Right atrium auricular region (tissue), 2 donors: ENCODE data around the gene GPR137C. TPM values are rescaled to one million over a fixed set of nuclear protein-coding genes. Genes with fewer than 3 reads are reported as not detected.

Experiments
- DNase-seq: peaks from one replicate; pipeline ENCODE4 v3.0.0-alpha.2; 2019; ENCODE audit warnings: low spot score
- H3K27ac ChIP-seq, 2 donors: fragments of 200-600 bp; sonication (generic); 1 replicate in 1 of 2; 2 replicates in 1 of 2; pipeline ENCODE4 v1.5.1; 2016 to 2019
- H3K27me3 ChIP-seq, 2 donors: fragments of 200-600 bp; sonication (generic); one replicate each; pipeline versions ENCODE4 v1.5.1 to v1.6.0; 2017 to 2019
- H3K36me3 ChIP-seq: fragments of 200-600 bp; sonication (generic); one replicate; pipeline ENCODE4 v1.5.1; 2016
- H3K4me1 ChIP-seq, 2 donors: fragments of 200-600 bp; sonication (generic); one replicate each; pipeline versions ENCODE4 v1.5.1 to v1.6.0; 2017 to 2019
- H3K4me3 ChIP-seq, 2 donors: fragments of 200-600 bp; sonication (generic); 1 replicate in 1 of 2; 2 replicates in 1 of 2; pipeline ENCODE4 v1.5.1; 2017 to 2019; ENCODE audit warnings: mild to moderate bottlenecking in 1 of 2, moderate library complexity in 1 of 2
- H3K9me3 ChIP-seq, 2 donors: fragments of 200-600 bp; sonication (generic); one replicate each; pipeline ENCODE4 v1.5.1; 2019
- CTCF ChIP-seq, 2 donors: fragments of 200-600 bp; sonication (generic); IDR thresholded peaks; one replicate each; pipeline ENCODE4 v1.5.1; 2019; ENCODE audit warnings: antibody characterized with exemption in 2 of 2
- total RNA-seq, 2 donors: library from RNA; depleted of rRNA; stranded (reverse); fragments of >200 nt; gene quantifications; one replicate each; pipeline ENCODE4 v1.1.0, GENCODE V29; 2016

The GPR137C gene
- total RNA-seq, 2 donors from 2014 or later = 0.85 to 0.98 TPM

- H3K27me3 ChIP-seq = no peaks in the 10 kb centered on the region
- no peak for DNase-seq
- no peaks in the 10 kb centered on the region for H3K36me3 ChIP-seq
- H3K27ac ChIP-seq = no peak overlapping the region
- no peak for TF ChIP-seq CTCF (IDR thresholded peaks at IDR 0.05)
- H3K4me1 ChIP-seq = no peaks in the 10 kb centered on the region
- H3K4me3 ChIP-seq = no peak overlapping the region
- peaks cover 0 to 22% of the 10 kb centered on the region in 2 donors for H3K9me3 ChIP-seq
These were observed 23.2 kb downstream of the GPR137C start for GRCh38 chr14:52575858-52576257.

- no peak overlapping the region for H3K27ac ChIP-seq
- no peak for DNase-seq
- H3K4me1 ChIP-seq = no peaks in the 10 kb centered on the region
- H3K9me3 ChIP-seq = no peaks in the 10 kb centered on the region
- no peak overlapping the region for H3K4me3 ChIP-seq
- TF ChIP-seq CTCF (IDR thresholded peaks at IDR 0.05) = no peak
- H3K36me3 ChIP-seq = no peaks in the 10 kb centered on the region
- H3K27me3 ChIP-seq = no peaks in the 10 kb centered on the region
These were observed 30.9 kb downstream of the GPR137C start for GRCh38 chr14:52583544-52583943.

- Histone ChIP-seq H3K27me3 (no peaks in the 10 kb centered on the region), H3K4me1 (no peaks in the 10 kb centered on the region), H3K36me3 (no peaks in the 10 kb centered on the region), H3K4me3 (no peak overlapping the region), H3K27ac (no peak overlapping the region), H3K9me3 (peaks cover 0 to 7% of the 10 kb centered on the region in 2 donors)
- DNase-seq = no peak
- TF ChIP-seq CTCF (IDR thresholded peaks at IDR 0.05) = no peak
These were observed 37.0 kb downstream of the GPR137C start for GRCh38 chr14:52589646-52590045.

GRCh38 chr14:52590318-52590717 is 37.7 kb downstream of the GPR137C start:
- no peak overlapping the region for H3K4me3 ChIP-seq
- H3K27me3 ChIP-seq = no peaks in the 10 kb centered on the region
- no peaks in the 10 kb centered on the region for H3K36me3 ChIP-seq
- TF ChIP-seq CTCF (IDR thresholded peaks at IDR 0.05) = no peak
- no peaks in the 10 kb centered on the region for H3K4me1 ChIP-seq
- no peak overlapping the region for H3K27ac ChIP-seq
- H3K9me3 ChIP-seq = peaks cover 0 to 7% of the 10 kb centered on the region in 2 donors
- DNase-seq = no peak

- Histone ChIP-seq H3K4me1 (no peaks in the 10 kb centered on the region), H3K4me3 (no peak overlapping the region), H3K9me3 (peaks cover 0 to 7% of the 10 kb centered on the region in 2 donors), H3K27me3 (no peaks in the 10 kb centered on the region), H3K36me3 (no peaks in the 10 kb centered on the region), H3K27ac (no peak overlapping the region)
- TF ChIP-seq CTCF (IDR thresholded peaks at IDR 0.05) = no peak
- DNase-seq = no peak
These were observed 43.7 kb downstream of the GPR137C start for GRCh38 chr14:52596320-52596719.

- no peaks in the 10 kb centered on the region for H3K36me3 ChIP-seq
- H3K4me3 ChIP-seq = no peak overlapping the region
- no peak for TF ChIP-seq CTCF (IDR thresholded peaks at IDR 0.05)
- H3K4me1 ChIP-seq = no peaks in the 10 kb centered on the region
- H3K9me3 ChIP-seq = peaks cover 0 to 7% of the 10 kb centered on the region in 2 donors
- no peaks in the 10 kb centered on the region for H3K27me3 ChIP-seq
- no peak overlapping the region for H3K27ac ChIP-seq
- DNase-seq = no peak
These were observed 44.2 kb downstream of the GPR137C start for GRCh38 chr14:52596861-52597260.
